ENCODE measurements around the gene NUAK1. TPM values are rescaled to one million over a fixed set of nuclear protein-coding genes. Genes with fewer than 3 reads are reported as not detected.

The NUAK1 gene
- total RNA-seq, 1 experiment from 2014 or later = 50.3 TPM

DNA sequence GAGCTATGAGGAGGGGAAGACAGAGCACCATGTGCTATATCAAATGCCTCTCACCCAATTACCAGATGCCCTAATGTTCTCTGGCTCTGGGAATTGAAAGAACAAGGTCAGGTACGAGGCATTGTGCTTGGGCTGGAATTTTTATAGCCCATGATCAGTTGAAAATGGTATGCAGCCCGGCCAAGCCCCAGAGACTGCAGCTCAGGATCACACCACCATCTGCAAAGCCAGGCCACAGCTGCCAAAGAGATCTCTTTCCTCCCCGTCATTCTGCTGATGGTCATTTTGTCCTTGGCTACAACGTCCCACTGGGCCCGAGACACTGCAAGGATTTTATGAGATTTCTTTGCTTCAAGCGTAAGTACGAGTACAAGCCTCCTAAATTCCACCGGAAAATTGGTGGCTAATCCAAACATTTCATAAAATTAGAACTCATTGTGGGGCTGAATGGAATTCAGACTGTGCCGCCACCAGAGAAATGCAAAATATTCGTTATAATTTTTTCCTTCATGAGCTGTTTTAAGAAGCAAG, 15.1 kb downstream of the NUAK1 start:
- ChIA-PET POLR2A (interaction anchor here (1.0 to 1.2 kb wide), 2 partner anchors 13 to 15 kb away, joined by 3 read pairs; partner anchors contain the start of gene NUAK1), CTCF (interaction anchor here (1.2 to 1.3 kb wide), 2 partner anchors 100 to 703 kb away, joined by 4 to 6 read pairs; no protein-coding TSS in a partner anchor)
- TF ChIP-seq, protein P1, sequence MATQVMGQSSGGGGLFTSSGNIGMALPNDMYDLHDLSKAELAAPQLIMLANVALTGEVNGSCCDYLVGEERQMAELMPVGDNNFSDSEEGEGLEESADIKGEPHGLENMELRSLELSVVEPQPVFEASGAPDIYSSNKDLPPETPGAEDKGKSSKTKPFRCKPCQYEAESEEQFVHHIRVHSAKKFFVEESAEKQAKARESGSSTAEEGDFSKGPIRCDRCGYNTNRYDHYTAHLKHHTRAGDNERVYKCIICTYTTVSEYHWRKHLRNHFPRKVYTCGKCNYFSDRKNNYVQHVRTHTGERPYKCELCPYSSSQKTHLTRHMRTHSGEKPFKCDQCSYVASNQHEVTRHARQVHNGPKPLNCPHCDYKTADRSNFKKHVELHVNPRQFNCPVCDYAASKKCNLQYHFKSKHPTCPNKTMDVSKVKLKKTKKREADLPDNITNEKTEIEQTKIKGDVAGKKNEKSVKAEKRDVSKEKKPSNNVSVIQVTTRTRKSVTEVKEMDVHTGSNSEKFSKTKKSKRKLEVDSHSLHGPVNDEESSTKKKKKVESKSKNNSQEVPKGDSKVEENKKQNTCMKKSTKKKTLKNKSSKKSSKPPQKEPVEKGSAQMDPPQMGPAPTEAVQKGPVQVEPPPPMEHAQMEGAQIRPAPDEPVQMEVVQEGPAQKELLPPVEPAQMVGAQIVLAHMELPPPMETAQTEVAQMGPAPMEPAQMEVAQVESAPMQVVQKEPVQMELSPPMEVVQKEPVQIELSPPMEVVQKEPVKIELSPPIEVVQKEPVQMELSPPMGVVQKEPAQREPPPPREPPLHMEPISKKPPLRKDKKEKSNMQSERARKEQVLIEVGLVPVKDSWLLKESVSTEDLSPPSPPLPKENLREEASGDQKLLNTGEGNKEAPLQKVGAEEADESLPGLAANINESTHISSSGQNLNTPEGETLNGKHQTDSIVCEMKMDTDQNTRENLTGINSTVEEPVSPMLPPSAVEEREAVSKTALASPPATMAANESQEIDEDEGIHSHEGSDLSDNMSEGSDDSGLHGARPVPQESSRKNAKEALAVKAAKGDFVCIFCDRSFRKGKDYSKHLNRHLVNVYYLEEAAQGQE (IDR thresholded peaks at IDR 0.05; ENCODE audit: insufficient read depth in 1 of 2, low read depth in 2 of 2, low read length in 1 of 2) = no peak
- peak; percentile 60; the same call in 1 of the 2 replicates for TF ChIP-seq POLR2AphosphoS5 (IDR thresholded peaks at IDR 0.05; ENCODE audit: low read depth, low read length)
- TF ChIP-seq TCF7L2 (IDR thresholded peaks at IDR 0.05; ENCODE audit: low read depth, low read length) = peak; percentile 83
- TF ChIP-seq SIN3A (IDR thresholded peaks at IDR 0.05; ENCODE audit: borderline replicate concordance, insufficient read depth, low read depth, low read length) = no peak
- TF ChIP-seq, protein P2, sequence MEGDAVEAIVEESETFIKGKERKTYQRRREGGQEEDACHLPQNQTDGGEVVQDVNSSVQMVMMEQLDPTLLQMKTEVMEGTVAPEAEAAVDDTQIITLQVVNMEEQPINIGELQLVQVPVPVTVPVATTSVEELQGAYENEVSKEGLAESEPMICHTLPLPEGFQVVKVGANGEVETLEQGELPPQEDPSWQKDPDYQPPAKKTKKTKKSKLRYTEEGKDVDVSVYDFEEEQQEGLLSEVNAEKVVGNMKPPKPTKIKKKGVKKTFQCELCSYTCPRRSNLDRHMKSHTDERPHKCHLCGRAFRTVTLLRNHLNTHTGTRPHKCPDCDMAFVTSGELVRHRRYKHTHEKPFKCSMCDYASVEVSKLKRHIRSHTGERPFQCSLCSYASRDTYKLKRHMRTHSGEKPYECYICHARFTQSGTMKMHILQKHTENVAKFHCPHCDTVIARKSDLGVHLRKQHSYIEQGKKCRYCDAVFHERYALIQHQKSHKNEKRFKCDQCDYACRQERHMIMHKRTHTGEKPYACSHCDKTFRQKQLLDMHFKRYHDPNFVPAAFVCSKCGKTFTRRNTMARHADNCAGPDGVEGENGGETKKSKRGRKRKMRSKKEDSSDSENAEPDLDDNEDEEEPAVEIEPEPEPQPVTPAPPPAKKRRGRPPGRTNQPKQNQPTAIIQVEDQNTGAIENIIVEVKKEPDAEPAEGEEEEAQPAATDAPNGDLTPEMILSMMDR (IDR thresholded peaks at IDR 0.05) = no peak
- Histone ChIP-seq H3K9me3 (ENCODE audit: control insufficient read depth, insufficient read depth, low read depth, low read length) (no peaks in the 10 kb centered on the region), H3K4me3 (ENCODE audit: low read depth in 2 of 2, low read length in 2 of 2) (peak overlapping the region; percentile 1 to 30; a peak in 3 of 4 replicates), H3K27ac (ENCODE audit: low read length) (peak overlapping the region; percentile 96), H3K27me3 (ENCODE audit: control insufficient read depth, insufficient read depth, low read length) (no peaks in the 10 kb centered on the region), H3K4me1 (ENCODE audit: control insufficient read depth, insufficient read depth, low read length) (peaks cover 96% of the 10 kb centered on the region), H3K36me3 (ENCODE audit: control insufficient read depth, insufficient read depth, low read length) (no peaks in the 10 kb centered on the region)
- intact Hi-C loops (cut with micrococcal nuclease; ENCODE audit: unreplicated experiment) (no loop called here), in situ Hi-C loops (cut with HindIII; ENCODE audit: low pct_unique_long_range_greater_than_20kb, low sequenced_read_pairs) (no loop called here)
- DNase-seq (ENCODE audit: low read depth, low spot score) (no peak), ATAC-seq (peak; percentile 57)
- no TSS peak for BruUV-seq (replicated peaks)

DNA sequence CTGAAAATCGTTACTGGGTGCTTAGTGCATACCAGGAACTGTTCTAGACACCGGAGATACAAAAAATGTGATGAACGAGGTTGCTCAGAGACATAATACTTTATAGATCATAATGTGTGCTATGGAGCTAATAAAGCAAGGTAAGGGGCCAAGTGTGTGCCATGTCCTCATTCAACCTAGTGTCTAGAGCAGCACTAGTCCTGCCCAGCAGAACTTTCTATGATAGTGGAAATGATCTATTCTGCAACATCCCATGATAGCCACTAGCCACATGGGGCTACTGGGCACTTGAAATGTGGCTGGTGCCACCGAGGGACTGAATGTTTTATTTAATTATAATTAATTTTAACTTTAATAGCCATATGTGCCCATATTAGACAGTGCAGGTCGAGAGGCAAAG, 15.6 kb downstream of the NUAK1 start:
- no peak for ATAC-seq
- TF ChIP-seq, protein P1 (IDR thresholded peaks at IDR 0.05; ENCODE audit: insufficient read depth in 1 of 2, low read depth in 2 of 2, low read length in 1 of 2) = no peak
- TF ChIP-seq, protein P2 (IDR thresholded peaks at IDR 0.05) = no peak
- TF ChIP-seq SIN3A (IDR thresholded peaks at IDR 0.05; ENCODE audit: borderline replicate concordance, insufficient read depth, low read depth, low read length) = no peak
- no peak for TF ChIP-seq POLR2AphosphoS5 (IDR thresholded peaks at IDR 0.05; ENCODE audit: low read depth, low read length)
- TF ChIP-seq TCF7L2 (IDR thresholded peaks at IDR 0.05; ENCODE audit: low read depth, low read length) = no peak
- intact Hi-C loops (cut with micrococcal nuclease; ENCODE audit: unreplicated experiment) = no loop called here
- Histone ChIP-seq H3K4me3 (ENCODE audit: low read depth in 2 of 2, low read length in 2 of 2) (no peak overlapping the region), H3K9me3 (ENCODE audit: control insufficient read depth, insufficient read depth, low read depth, low read length) (no peaks in the 10 kb centered on the region), H3K36me3 (ENCODE audit: control insufficient read depth, insufficient read depth, low read length) (no peaks in the 10 kb centered on the region), H3K27ac (ENCODE audit: low read length) (peak overlapping the region; percentile 96), H3K27me3 (ENCODE audit: control insufficient read depth, insufficient read depth, low read length) (no peaks in the 10 kb centered on the region), H3K4me1 (ENCODE audit: control insufficient read depth, insufficient read depth, low read length) (peaks cover 97% of the 10 kb centered on the region)
- in situ Hi-C loops (cut with HindIII; ENCODE audit: low pct_unique_long_range_greater_than_20kb, low sequenced_read_pairs) = no loop called here
- ChIA-PET CTCF (interaction anchor here (1.2 to 1.3 kb wide), 2 partner anchors 101 to 703 kb away, joined by 4 to 6 read pairs; no protein-coding TSS in a partner anchor), POLR2A (interaction anchor here (1.0 to 1.2 kb wide), 2 partner anchors 13 to 16 kb away, joined by 3 read pairs; partner anchors contain the start of gene NUAK1)
- no TSS peak for BruUV-seq (replicated peaks)
- no peak for DNase-seq (ENCODE audit: low read depth, low spot score)
